Neural cell (in vitro differentiated cells): ENCODE results near the gene NDUFS7.

Experiments used
- CTCF ChIP-seq: fragments of 450-650 bp; IDR thresholded peaks from 2 replicates; pipeline ENCODE4 v1.5.1; 2014; ENCODE audit warnings: antibody characterized with exemption, mild to moderate bottlenecking, moderate library complexity; ENCODE audit not compliant: poor library complexity, severe bottlenecking
- EP300 ChIP-seq: fragments of 450-650 bp; conservative IDR thresholded peaks from 2 replicates; pipeline ENCODE4 v1.6.1; 2014; ENCODE audit warnings: antibody characterized with exemption, mild to moderate bottlenecking, moderate library complexity; ENCODE audit not compliant: poor library complexity, severe bottlenecking
- EZH2 ChIP-seq: fragments of 200-600, 300-800 bp; shearing (Covaris generic), sonication (generic); IDR thresholded peaks from 2 replicates; pipeline ENCODE4 v1.6.1; 2014; ENCODE audit warnings: antibody characterized with exemption, low read length, borderline replicate concordance, mild to moderate bottlenecking; ENCODE audit not compliant: insufficient read depth, poor library complexity, severe bottlenecking
- POLR2AphosphoS5 ChIP-seq: IDR thresholded peaks from 2 replicates; pipeline ENCODE4 v1.6.1; 2012
- RAD21 ChIP-seq: fragments of 450-650 bp; conservative IDR thresholded peaks from 2 replicates; pipeline ENCODE4 v1.6.1; 2014; ENCODE audit warnings: antibody characterized with exemption, mild to moderate bottlenecking, moderate library complexity
- REST ChIP-seq: IDR thresholded peaks from 2 replicates; pipeline ENCODE4 v1.6.1; 2012; ENCODE audit warnings: borderline replicate concordance
- SMC3 ChIP-seq: fragments of 450-650 bp; conservative IDR thresholded peaks from 2 replicates; pipeline ENCODE4 v1.6.1; 2014; ENCODE audit warnings: antibody characterized with exemption, mild to moderate bottlenecking, moderate library complexity; ENCODE audit not compliant: poor library complexity
- TAF1 ChIP-seq: IDR thresholded peaks from 2 replicates; pipeline ENCODE4 v1.6.1; 2012; ENCODE audit warnings: low read depth

GRCh38 chr19:1389033-1389940 is 5.6 kb downstream of the NDUFS7 start:
- TF ChIP-seq CTCF: no peak
- no peak for TF ChIP-seq POLR2AphosphoS5
- TF ChIP-seq EZH2: no peak
- TF ChIP-seq SMC3: no peak
- no peak for TF ChIP-seq TAF1
- TF ChIP-seq EP300: no peak
- TF ChIP-seq RAD21: no peak
- no peak for TF ChIP-seq REST
